ENCODE data around the gene DIS3L2.

The DIS3L2 gene

DNA sequence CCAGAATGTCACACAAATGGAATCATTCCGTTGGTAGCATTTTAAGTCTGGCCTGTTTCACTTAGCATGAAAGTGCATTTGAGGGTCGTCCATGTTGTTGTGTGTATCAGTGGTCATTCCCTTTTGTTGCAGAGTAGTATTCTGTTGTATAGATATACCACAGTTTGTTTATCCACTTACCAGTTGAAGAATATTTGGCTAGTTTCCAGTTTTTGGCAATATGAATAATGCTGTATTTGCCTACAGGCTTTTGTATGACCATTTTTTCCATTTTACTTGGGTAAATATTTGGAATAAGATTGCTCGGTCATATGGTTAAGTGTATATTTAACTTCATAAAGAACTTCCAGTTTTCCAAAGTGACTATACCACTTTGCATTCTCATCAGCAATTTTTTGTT lies 317.0 kb downstream of the DIS3L2 start:
- no peak overlapping the region for H3K4me3 ChIP-seq (ENCODE audit: low read depth, low read length)

GRCh38 chr2:232280341-232280740 lies 318.8 kb downstream of the DIS3L2 start:
- Histone ChIP-seq H3K4me3 (ENCODE audit: low read depth, low read length) (no peak overlapping the region), H2AFZ (ENCODE audit: low read length, unreplicated experiment) (no peak overlapping the region), H3K4me1 (ENCODE audit: control insufficient read depth, insufficient read depth, low read length, unreplicated experiment) (no peaks in the 10 kb centered on the region), H3K36me3 (ENCODE audit: insufficient read depth, low read length) (peaks cover 7% of the 10 kb centered on the region; the same call in 1 of the 2 replicates), H3K27me3 (ENCODE audit: insufficient read depth, low read length) (no peaks in the 10 kb centered on the region), H3K27ac (ENCODE audit: low read depth, low read length) (no peak overlapping the region), H3K79me2 (ENCODE audit: control insufficient read depth, insufficient read depth, low read length, unreplicated experiment) (no peaks in the 10 kb centered on the region)

More for the DNA sequence above, 317.0 kb downstream of the DIS3L2 start:
- Histone ChIP-seq H3K36me3 (ENCODE audit: insufficient read depth, low read length) (peaks cover 7% of the 10 kb centered on the region; the same call in 1 of the 2 replicates), H2AFZ (ENCODE audit: low read length, unreplicated experiment) (no peak overlapping the region), H3K27ac (ENCODE audit: low read depth, low read length) (no peak overlapping the region), H3K27me3 (ENCODE audit: insufficient read depth, low read length) (no peaks in the 10 kb centered on the region), H3K4me1 (ENCODE audit: control insufficient read depth, insufficient read depth, low read length, unreplicated experiment) (no peaks in the 10 kb centered on the region), H3K79me2 (ENCODE audit: control insufficient read depth, insufficient read depth, low read length, unreplicated experiment) (no peaks in the 10 kb centered on the region)

DNA sequence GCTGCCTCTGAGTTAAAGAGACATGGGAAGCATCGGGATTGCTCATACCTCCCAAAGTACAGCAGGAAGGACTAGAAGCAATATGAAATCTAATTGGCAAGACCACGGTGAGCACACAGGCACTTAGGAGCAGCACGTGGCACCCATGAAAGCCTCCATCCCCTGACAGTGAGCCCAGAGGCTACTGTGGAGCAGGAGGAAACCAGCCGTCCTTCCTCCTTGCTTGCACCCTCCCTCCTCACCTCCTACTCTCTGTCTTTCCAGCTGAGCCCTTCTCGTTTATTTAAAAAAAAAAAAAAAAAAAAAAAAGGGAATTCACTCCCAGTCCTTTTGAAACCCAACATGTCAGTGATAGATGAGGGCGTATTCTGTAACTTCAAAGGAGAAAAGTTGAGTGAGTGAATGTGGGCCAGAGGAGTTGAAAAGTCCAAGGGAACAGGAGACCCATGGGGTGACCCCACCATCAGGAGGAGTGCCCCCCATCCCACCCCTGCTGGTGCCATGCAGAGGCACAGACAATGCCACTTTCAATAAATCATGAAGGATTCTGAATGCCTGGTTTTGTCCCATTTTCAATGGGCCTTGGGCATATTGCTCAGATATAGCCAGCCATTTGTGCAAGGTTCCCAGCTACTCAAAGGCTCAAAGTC lies 320.5 kb downstream of the DIS3L2 start:
- H3K79me2 ChIP-seq (ENCODE audit: control insufficient read depth, insufficient read depth, low read length, unreplicated experiment): no peaks in the 10 kb centered on the region
- H3K27ac ChIP-seq (ENCODE audit: low read depth, low read length): no peak overlapping the region
- no peak overlapping the region for H2AFZ ChIP-seq (ENCODE audit: low read length, unreplicated experiment)
- no peaks in the 10 kb centered on the region for H3K4me1 ChIP-seq (ENCODE audit: control insufficient read depth, insufficient read depth, low read length, unreplicated experiment)
- H3K4me3 ChIP-seq (ENCODE audit: low read depth, low read length): no peak overlapping the region
- peaks cover 7% of the 10 kb centered on the region; the same call in 1 of the 2 replicates for H3K36me3 ChIP-seq (ENCODE audit: insufficient read depth, low read length)
- H3K27me3 ChIP-seq (ENCODE audit: insufficient read depth, low read length): no peaks in the 10 kb centered on the region

DNA sequence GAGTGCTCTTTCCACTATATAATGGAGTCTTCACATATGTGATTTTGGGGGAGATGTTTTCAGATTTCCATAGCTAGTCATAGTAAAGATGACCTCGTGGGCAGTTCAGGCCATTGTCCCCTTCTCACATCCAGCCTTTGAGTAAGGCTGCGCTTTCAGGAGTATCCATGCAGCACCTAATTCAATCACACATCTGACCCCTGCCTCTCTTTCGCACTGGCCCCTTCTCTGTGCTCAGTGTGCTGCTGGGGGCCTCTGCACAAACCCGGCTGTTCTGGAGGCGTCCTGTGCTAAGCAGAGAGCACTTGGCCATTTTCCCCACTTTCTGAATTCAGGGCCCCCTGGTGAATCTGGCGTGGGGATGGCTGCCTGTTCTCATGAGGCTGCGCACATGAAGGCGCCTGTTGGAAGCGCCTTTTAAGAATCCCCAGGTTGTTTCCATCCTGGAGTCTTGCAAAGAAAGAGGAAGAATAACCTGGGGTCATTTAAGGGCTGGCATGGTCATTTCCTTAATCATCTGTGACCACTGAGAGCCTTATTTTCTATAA lies 321.1 kb downstream of the DIS3L2 start:
- Histone ChIP-seq H3K27me3 (ENCODE audit: insufficient read depth, low read length) (no peaks in the 10 kb centered on the region), H2AFZ (ENCODE audit: low read length, unreplicated experiment) (no peak overlapping the region), H3K4me3 (ENCODE audit: low read depth, low read length) (no peak overlapping the region), H3K4me1 (ENCODE audit: control insufficient read depth, insufficient read depth, low read length, unreplicated experiment) (no peaks in the 10 kb centered on the region), H3K27ac (ENCODE audit: low read depth, low read length) (no peak overlapping the region), H3K79me2 (ENCODE audit: control insufficient read depth, insufficient read depth, low read length, unreplicated experiment) (no peaks in the 10 kb centered on the region), H3K36me3 (ENCODE audit: insufficient read depth, low read length) (peaks cover 6% of the 10 kb centered on the region; the same call in 1 of the 2 replicates)

DNA sequence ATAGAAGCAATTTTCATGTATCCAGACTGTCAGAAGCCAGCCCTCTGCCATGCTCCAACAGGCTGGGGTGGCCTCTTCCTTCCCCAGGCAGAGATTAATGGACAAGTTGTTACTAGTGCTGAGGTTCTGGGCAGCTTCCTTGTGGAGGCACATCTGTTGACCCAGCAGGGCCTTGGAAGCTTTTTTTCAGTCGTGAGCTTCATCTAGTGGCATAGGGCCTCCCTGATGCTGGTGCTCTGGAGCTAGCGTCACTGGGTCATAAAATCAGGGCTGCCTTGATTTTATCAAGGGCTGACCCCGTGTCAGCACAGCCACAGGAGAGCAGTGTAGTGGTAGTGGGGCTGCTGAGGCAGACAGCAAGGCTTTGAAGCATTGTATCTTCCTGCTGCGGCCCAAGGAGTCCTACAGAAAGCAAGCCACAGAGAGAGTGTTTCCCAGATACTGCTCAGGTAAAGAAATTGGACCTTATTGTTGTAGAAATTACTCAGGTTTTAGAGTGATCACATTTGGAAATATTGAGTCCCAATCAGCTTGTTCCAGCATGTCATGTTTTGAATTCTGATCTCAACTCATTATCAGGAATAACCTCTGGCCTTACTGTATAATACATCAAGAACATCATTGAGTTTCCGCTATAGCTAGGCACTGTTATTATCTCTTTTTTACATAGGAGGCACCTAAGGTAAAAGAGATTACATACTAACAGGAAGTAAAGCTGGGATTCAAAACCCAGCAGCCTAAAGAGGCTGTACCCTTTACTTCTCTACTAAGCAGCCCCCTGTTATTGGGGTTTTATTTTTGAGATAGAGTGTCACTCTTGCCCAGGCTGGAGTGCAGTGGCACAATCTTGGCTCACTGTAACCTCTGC lies 324.7 kb downstream of the DIS3L2 start:
- Histone ChIP-seq H3K4me3 (ENCODE audit: low read depth, low read length) (no peak overlapping the region), H3K27ac (ENCODE audit: low read depth, low read length) (no peak overlapping the region), H3K27me3 (ENCODE audit: insufficient read depth, low read length) (no peaks in the 10 kb centered on the region)

DNA sequence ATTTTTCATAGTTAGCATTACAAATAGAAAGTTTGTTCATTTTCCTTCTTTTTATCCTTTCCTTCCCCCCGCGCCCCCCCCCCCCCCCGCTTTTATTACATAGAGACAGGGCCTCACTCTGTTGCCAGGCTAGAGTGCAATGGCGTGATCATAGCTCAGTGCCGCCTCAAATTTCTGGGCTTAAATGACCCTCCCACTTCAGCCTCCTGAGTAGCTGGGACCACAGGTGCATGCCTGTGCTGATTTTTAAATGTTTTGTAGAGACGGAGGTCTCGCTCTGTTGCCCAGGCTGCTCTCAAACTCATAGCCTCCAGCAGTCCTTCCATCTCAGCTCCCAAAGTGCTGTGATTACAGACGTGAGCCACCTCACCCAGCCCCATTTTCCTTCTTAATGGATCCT lies 325.8 kb downstream of the DIS3L2 start:
- no peak overlapping the region for H2AFZ ChIP-seq (ENCODE audit: low read length, unreplicated experiment)
- no peaks in the 10 kb centered on the region for H3K4me1 ChIP-seq (ENCODE audit: control insufficient read depth, insufficient read depth, low read length, unreplicated experiment)
- no peaks in the 10 kb centered on the region for H3K36me3 ChIP-seq (ENCODE audit: insufficient read depth, low read length)
- no peak overlapping the region for H3K27ac ChIP-seq (ENCODE audit: low read depth, low read length)
- H3K4me3 ChIP-seq (ENCODE audit: low read depth, low read length): no peak overlapping the region
- H3K27me3 ChIP-seq (ENCODE audit: insufficient read depth, low read length): no peaks in the 10 kb centered on the region
- no peaks in the 10 kb centered on the region for H3K79me2 ChIP-seq (ENCODE audit: control insufficient read depth, insufficient read depth, low read length, unreplicated experiment)

More for the DNA sequence above, 324.7 kb downstream of the DIS3L2 start:
- no peaks in the 10 kb centered on the region for H3K4me1 ChIP-seq (ENCODE audit: control insufficient read depth, insufficient read depth, low read length, unreplicated experiment)
- H3K36me3 ChIP-seq (ENCODE audit: insufficient read depth, low read length): no peaks in the 10 kb centered on the region
- H3K79me2 ChIP-seq (ENCODE audit: control insufficient read depth, insufficient read depth, low read length, unreplicated experiment): no peaks in the 10 kb centered on the region
- no peak overlapping the region for H2AFZ ChIP-seq (ENCODE audit: low read length, unreplicated experiment)

DNA sequence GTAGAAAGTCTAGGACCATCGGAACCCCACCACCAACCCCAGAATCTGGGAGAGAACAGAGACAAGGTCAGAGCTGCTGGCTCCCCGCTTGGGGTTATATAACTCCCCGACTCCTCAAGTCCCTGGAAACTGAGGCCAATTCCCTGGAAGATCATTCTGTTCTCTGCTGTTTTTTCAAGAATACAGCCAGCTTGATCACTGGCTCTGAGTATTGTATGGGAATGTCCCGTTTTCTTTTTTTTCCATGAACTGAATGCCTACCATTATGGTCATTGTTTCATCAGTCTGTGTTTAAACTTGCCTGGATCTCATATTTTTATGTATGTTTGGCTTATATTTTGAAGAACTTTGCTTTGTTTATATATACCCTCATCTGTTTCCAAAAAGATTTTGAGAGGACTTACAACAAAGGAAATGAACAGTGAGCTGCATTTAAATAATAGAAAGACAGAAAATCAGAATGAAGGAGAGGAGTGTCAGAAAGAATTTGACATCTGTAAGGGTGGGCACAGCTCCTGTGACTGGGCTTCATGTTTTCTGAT lies 327.0 kb downstream of the DIS3L2 start:
- H3K36me3 ChIP-seq (ENCODE audit: insufficient read depth, low read length): no peaks in the 10 kb centered on the region
- no peak overlapping the region for H3K27ac ChIP-seq (ENCODE audit: low read depth, low read length)
- no peak overlapping the region for H3K4me3 ChIP-seq (ENCODE audit: low read depth, low read length)
- no peaks in the 10 kb centered on the region for H3K79me2 ChIP-seq (ENCODE audit: control insufficient read depth, insufficient read depth, low read length, unreplicated experiment)
- H3K4me1 ChIP-seq (ENCODE audit: control insufficient read depth, insufficient read depth, low read length, unreplicated experiment): no peaks in the 10 kb centered on the region
- no peaks in the 10 kb centered on the region for H3K27me3 ChIP-seq (ENCODE audit: insufficient read depth, low read length)
- no peak overlapping the region for H2AFZ ChIP-seq (ENCODE audit: low read length, unreplicated experiment)

DNA sequence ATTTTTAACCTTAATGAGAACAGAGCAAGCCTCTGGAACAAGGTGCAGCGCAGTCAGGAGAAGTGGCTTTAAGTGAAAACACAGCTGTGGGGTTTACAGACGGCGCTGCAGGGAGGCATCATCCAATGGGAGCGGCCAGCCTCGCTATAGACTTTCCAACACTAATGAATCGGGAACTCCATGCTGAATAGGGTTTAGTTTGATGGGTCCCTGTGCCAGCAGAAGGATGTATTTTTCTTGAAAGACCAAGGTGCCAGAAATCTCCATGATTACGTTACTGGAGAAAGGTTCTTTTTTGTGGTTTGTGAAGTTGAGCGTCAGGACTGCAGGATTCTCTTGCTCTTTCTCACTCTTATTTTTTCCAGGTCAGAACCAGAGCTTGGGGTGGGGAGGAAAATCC lies 329.2 kb downstream of the DIS3L2 start:
- no peaks in the 10 kb centered on the region for H3K36me3 ChIP-seq (ENCODE audit: insufficient read depth, low read length)
- H3K27me3 ChIP-seq (ENCODE audit: insufficient read depth, low read length): no peaks in the 10 kb centered on the region
- no peak overlapping the region for H3K27ac ChIP-seq (ENCODE audit: low read depth, low read length)
- H3K79me2 ChIP-seq (ENCODE audit: control insufficient read depth, insufficient read depth, low read length, unreplicated experiment): no peaks in the 10 kb centered on the region
- H3K4me1 ChIP-seq (ENCODE audit: control insufficient read depth, insufficient read depth, low read length, unreplicated experiment): no peaks in the 10 kb centered on the region
- H3K4me3 ChIP-seq (ENCODE audit: low read depth, low read length): no peak overlapping the region
- no peak overlapping the region for H2AFZ ChIP-seq (ENCODE audit: low read length, unreplicated experiment)

- Histone ChIP-seq H3K36me3 (ENCODE audit: insufficient read depth, low read length) (no peaks in the 10 kb centered on the region), H3K27ac (ENCODE audit: low read depth, low read length) (no peak overlapping the region), H3K27me3 (ENCODE audit: insufficient read depth, low read length) (no peaks in the 10 kb centered on the region), H3K79me2 (ENCODE audit: control insufficient read depth, insufficient read depth, low read length, unreplicated experiment) (no peaks in the 10 kb centered on the region), H2AFZ (ENCODE audit: low read length, unreplicated experiment) (no peak overlapping the region), H3K4me3 (ENCODE audit: low read depth, low read length) (no peak overlapping the region), H3K4me1 (ENCODE audit: control insufficient read depth, insufficient read depth, low read length, unreplicated experiment) (no peaks in the 10 kb centered on the region)
Measured at GRCh38 chr2:232291343-232291742, 329.8 kb downstream of the DIS3L2 start.

GRCh38 chr2:232292395-232293154 lies 331.1 kb downstream of the DIS3L2 start:
- no peak overlapping the region for H3K27ac ChIP-seq (ENCODE audit: low read depth, low read length)
- H3K4me3 ChIP-seq (ENCODE audit: low read depth, low read length): no peak overlapping the region
- no peak overlapping the region for H2AFZ ChIP-seq (ENCODE audit: low read length, unreplicated experiment)
- H3K27me3 ChIP-seq (ENCODE audit: insufficient read depth, low read length): no peaks in the 10 kb centered on the region
- H3K4me1 ChIP-seq (ENCODE audit: control insufficient read depth, insufficient read depth, low read length, unreplicated experiment): no peaks in the 10 kb centered on the region
- no peaks in the 10 kb centered on the region for H3K79me2 ChIP-seq (ENCODE audit: control insufficient read depth, insufficient read depth, low read length, unreplicated experiment)
- no peaks in the 10 kb centered on the region for H3K36me3 ChIP-seq (ENCODE audit: insufficient read depth, low read length)

All from ACC112 (cell line).